Astrocyte of the spinal cord (primary cell): Measurements from ENCODE around the gene DDX51.
A peak's percentile ranks its signal among the peaks of the same experiment; 100 is the strongest.

Experiments used
- DNase-seq: peaks from one replicate; pipeline ENCODE4 v3.0.0; 2011; ENCODE audit warnings: low read depth, low spot score
- H3K4me3 ChIP-seq: 2 replicates; pipeline ENCODE4 v1.5.1; 2011; ENCODE audit warnings: low read depth, mild to moderate bottlenecking, low read length, moderate library complexity
- CTCF ChIP-seq: IDR thresholded peaks from 2 replicates; pipeline ENCODE4 v1.5.1; 2012; ENCODE audit warnings: low read depth, mild to moderate bottlenecking, low read length, inconsistent platforms
- in situ Hi-C: cut with HindIII; loops from 2 replicates; pipeline ENCODE4 v1.10.0; 2017; ENCODE audit warnings: low sequenced_read_pairs

The DDX51 gene

GRCh38 chr12:132161796-132162507, 17.8 kb upstream of the DDX51 start:
- no peak for DNase-seq
- in situ Hi-C loops: no loop called here
- no peak overlapping the region for H3K4me3 ChIP-seq

DNA sequence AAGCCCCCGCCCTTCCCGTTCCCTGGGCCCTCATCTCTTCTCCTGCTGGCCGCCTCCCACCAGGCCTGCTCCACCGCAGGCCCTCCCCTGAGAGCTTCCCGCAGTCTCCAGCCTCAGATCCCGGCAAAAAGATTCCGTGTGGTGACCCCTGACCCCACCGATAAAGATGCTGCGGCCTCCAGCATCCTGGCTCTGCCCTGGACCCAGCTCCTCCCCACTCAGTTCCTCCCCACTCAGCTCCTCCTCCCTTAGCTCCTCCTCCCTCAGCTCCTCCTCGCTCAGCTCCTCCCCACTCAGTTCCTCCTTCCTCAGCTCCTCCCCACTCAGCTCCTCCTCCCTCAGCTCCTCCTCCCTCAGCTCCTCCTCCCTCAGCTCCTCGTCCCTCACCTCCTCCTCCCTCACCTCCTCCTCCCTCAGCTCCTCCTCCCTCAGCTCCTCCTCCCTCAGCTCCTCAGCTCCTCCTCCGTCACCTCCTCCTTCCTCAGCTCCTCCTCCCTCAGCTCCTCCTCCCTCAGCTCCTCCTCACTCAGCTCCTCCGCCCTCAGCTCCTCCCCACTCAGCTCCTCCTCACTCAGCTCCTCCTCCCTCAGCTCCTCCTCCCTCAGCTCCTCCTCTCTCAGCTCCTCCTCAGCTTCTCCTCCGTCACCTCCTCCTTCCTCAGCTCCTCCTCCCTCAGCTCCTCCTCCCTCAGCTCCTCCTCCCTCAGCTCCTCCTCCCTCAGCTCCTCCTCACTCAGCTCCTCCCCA, 17.1 kb upstream of the DDX51 start:
- DNase-seq: peak; percentile 29
- H3K4me3 ChIP-seq: no peak overlapping the region
- in situ Hi-C loops: no loop called here
- TF ChIP-seq CTCF: no peak

More at GRCh38 chr12:132161796-132162507, 17.8 kb upstream of the DDX51 start:
- TF ChIP-seq CTCF: no peak

GRCh38 chr12:132160601-132161035, 16.5 kb upstream of the DDX51 start:
- TF ChIP-seq CTCF: no peak
- H3K4me3 ChIP-seq: no peak overlapping the region
- in situ Hi-C loops: no loop called here
- no peak for DNase-seq

- no peak for DNase-seq
- TF ChIP-seq CTCF: no peak
- H3K4me3 ChIP-seq: no peak overlapping the region
- in situ Hi-C loops: no loop called here
These were observed 15.9 kb upstream of the DDX51 start for GRCh38 chr12:132160016-132160415.

- no peak overlapping the region for H3K4me3 ChIP-seq
- no peak for DNase-seq
- TF ChIP-seq CTCF: no peak
- in situ Hi-C loops: no loop called here
These were observed 15.5 kb upstream of the DDX51 start for GRCh38 chr12:132159555-132160003.

- in situ Hi-C loops: no loop called here
- DNase-seq: no peak
- no peak for TF ChIP-seq CTCF
- H3K4me3 ChIP-seq: no peak overlapping the region
These were observed 14.8 kb upstream of the DDX51 start for GRCh38 chr12:132158677-132159554.
